ENCODE measurements around the gene NAA15.
A peak's percentile ranks its signal among the peaks of the same experiment; 100 is the strongest.
"Not testable (repeated sequence)": the region's sequence is repeated elsewhere in the genome, so short reads cannot be mapped to it uniquely, and the experiment has no call there.

The NAA15 gene

GRCh38 chr4:139301113-139301820 lies at the start of gene NAA15:
Gene NAA15 (plus strand): TSS chr4:139301505. CDS start chr4:139301778, 273 bp downstream.
- DNase-seq (ENCODE audit: low read depth) = peak; percentile 98

GRCh38 chr4:139253046-139253445 lies 48.3 kb upstream of the NAA15 start:
- DNase-seq (ENCODE audit: low read depth) = no peak

GRCh38 chr4:139253713-139254112 lies 47.6 kb upstream of the NAA15 start:
- DNase-seq (ENCODE audit: low read depth) = no peak

GRCh38 chr4:139255581-139255980 lies 45.7 kb upstream of the NAA15 start:
- DNase-seq (ENCODE audit: low read depth) = not testable (repeated sequence)

GRCh38 chr4:139256349-139256748 lies 45.0 kb upstream of the NAA15 start:
- no peak for DNase-seq (ENCODE audit: low read depth)

GRCh38 chr4:139265654-139266053 lies 35.7 kb upstream of the NAA15 start:
- DNase-seq (ENCODE audit: low read depth) = no peak

GRCh38 chr4:139266208-139266582 lies 35.1 kb upstream of the NAA15 start:
- no peak for DNase-seq (ENCODE audit: low read depth)

- DNase-seq (ENCODE audit: low read depth) = no peak
Measured at GRCh38 chr4:139266583-139267257, 34.6 kb upstream of the NAA15 start.

GRCh38 chr4:139267301-139267700 lies 34.0 kb upstream of the NAA15 start:
- no peak for DNase-seq (ENCODE audit: low read depth)

- no peak for DNase-seq (ENCODE audit: low read depth)
Measured at GRCh38 chr4:139273835-139274234, 27.5 kb upstream of the NAA15 start.

GRCh38 chr4:139274790-139275189 lies 26.5 kb upstream of the NAA15 start:
- no peak for DNase-seq (ENCODE audit: low read depth)

GRCh38 chr4:139275281-139275735 lies 26.0 kb upstream of the NAA15 start:
- DNase-seq (ENCODE audit: low read depth) = no peak

- no peak for DNase-seq (ENCODE audit: low read depth)
Measured at GRCh38 chr4:139278485-139278884, 22.8 kb upstream of the NAA15 start.

- no peak for DNase-seq (ENCODE audit: low read depth)
Measured at GRCh38 chr4:139278912-139279759, 22.2 kb upstream of the NAA15 start.

- DNase-seq (ENCODE audit: low read depth) = no peak
Measured at GRCh38 chr4:139279760-139280620, 21.3 kb upstream of the NAA15 start, which contains the start of gene MGARP. Gene MGARP (minus strand): TSS chr4:139280225. CDS start chr4:139280158, 67 bp downstream.

GRCh38 chr4:139282065-139282720 lies 19.1 kb upstream of the NAA15 start:
- DNase-seq (ENCODE audit: low read depth) = no peak

- no peak for DNase-seq (ENCODE audit: low read depth)
Measured at GRCh38 chr4:139282721-139283075, 18.6 kb upstream of the NAA15 start.

- no peak for DNase-seq (ENCODE audit: low read depth)
Measured at GRCh38 chr4:139286186-139286698, 15.1 kb upstream of the NAA15 start.

- peak; percentile 88 for DNase-seq (ENCODE audit: low read depth)
Measured at GRCh38 chr4:139295206-139295941, 5.9 kb upstream of the NAA15 start.

GRCh38 chr4:139295942-139296299 lies 5.4 kb upstream of the NAA15 start:
- DNase-seq (ENCODE audit: low read depth) = no peak
